Natural killer cell (primary cell): ENCODE results near the gene LRIG1. TPM values are rescaled to one million over a fixed set of nuclear protein-coding genes. Genes with fewer than 3 reads are reported as not detected.

Source experiments
- ATAC-seq, 3 donors: fragments of 150-1000 bp in 2 of 3; fragments of 200-7000 bp in 1 of 3; cut with Tn5 transposase; 1 replicate in 1 of 3; 2 replicates in 2 of 3; pipeline ENCODE4 v1.10.0; 2021; ENCODE audit warnings: mild to moderate bottlenecking in 2 of 3, moderate library complexity in 2 of 3
- DNase-seq, 2 donors: peaks; one replicate each; pipeline versions ENCODE4 v3.0.0 to v3.0.0-alpha.2; 2013 to 2021; ENCODE audit warnings: mixed read lengths in 1 of 2
- H3K27ac ChIP-seq: one replicate; pipeline ENCODE4 v1.5.1; 2013; ENCODE audit warnings: mild to moderate bottlenecking, low read length
- H3K27me3 ChIP-seq: one replicate; pipeline ENCODE4 v1.6.1; 2013; ENCODE audit warnings: low read length; ENCODE audit not compliant: control insufficient read depth, insufficient read depth
- H3K36me3 ChIP-seq: one replicate; pipeline ENCODE4 v1.6.1; 2013; ENCODE audit warnings: low read length; ENCODE audit not compliant: control insufficient read depth, insufficient read depth
- H3K4me1 ChIP-seq: one replicate; pipeline ENCODE4 v1.6.1; 2013; ENCODE audit warnings: low read length; ENCODE audit not compliant: control insufficient read depth, insufficient read depth
- H3K4me3 ChIP-seq: one replicate; pipeline ENCODE4 v1.5.1; 2013; ENCODE audit warnings: low read length
- H3K9me3 ChIP-seq: one replicate; pipeline ENCODE4 v1.6.1; 2013; ENCODE audit warnings: low read length; ENCODE audit not compliant: control insufficient read depth, insufficient read depth
- H3K27ac Mint-ChIP-seq, 2 donors: one replicate each; pipeline ENCODE4 v1.8.0; 2022; ENCODE audit warnings: mild to moderate bottlenecking in 2 of 2, mixed read lengths in 2 of 2, moderate library complexity in 1 of 2
- H3K27me3 Mint-ChIP-seq, 2 donors: one replicate each; pipeline ENCODE4 v1.8.0; 2022; ENCODE audit warnings: low read depth in 2 of 2, mixed read lengths in 2 of 2
- H3K36me3 Mint-ChIP-seq: one replicate; pipeline ENCODE4 v1.8.0; 2022; ENCODE audit warnings: mixed read lengths
- H3K4me1 Mint-ChIP-seq, 2 donors: one replicate each; pipeline ENCODE4 v1.8.0; 2022; ENCODE audit warnings: mixed read lengths in 2 of 2
- H3K4me3 Mint-ChIP-seq: one replicate; pipeline ENCODE4 v1.8.0; 2022; ENCODE audit warnings: mild to moderate bottlenecking, moderate library complexity, mixed read lengths
- H3K9me3 Mint-ChIP-seq, 2 donors: one replicate each; pipeline ENCODE4 v1.8.0; 2022; ENCODE audit warnings: mixed read lengths in 2 of 2
- WGBS: methylation state at CpG from one replicate; pipeline ENCODE4 v1.1.7; 2013; ENCODE audit warnings: missing lambda C conversion rate; ENCODE audit not compliant: insufficient coverage; 5-methylcytosine and 5-hydroxymethylcytosine counted together
- intact Hi-C: fragments of 100-400 bp; cut with micrococcal nuclease; formaldehyde crosslinking; loops from one replicate; pipeline ENCODE4 v1.14.2; 2022
- total RNA-seq, 4 donors: library from RNA; stranded (reverse); fragments of 120-200 nt in 1 of 4; gene quantifications; one replicate each; pipeline versions ENCODE4 v1.2.3 to v1.2.4, GENCODE V29; 2013 to 2022
- TF ChIP-seq, protein P1 (sequence below): fragments of 200-600 bp; IDR thresholded peaks from one replicate; pipeline ENCODE4 v1.8.0; 2022; ENCODE audit warnings: antibody characterized with exemption

Gene LRIG1
- total RNA-seq, 3 donors from 2014 or later (not counting 1 experiment from before 2014, with no cell fraction given): 5.5 to 10.6 (median 8.5) TPM

DNA sequence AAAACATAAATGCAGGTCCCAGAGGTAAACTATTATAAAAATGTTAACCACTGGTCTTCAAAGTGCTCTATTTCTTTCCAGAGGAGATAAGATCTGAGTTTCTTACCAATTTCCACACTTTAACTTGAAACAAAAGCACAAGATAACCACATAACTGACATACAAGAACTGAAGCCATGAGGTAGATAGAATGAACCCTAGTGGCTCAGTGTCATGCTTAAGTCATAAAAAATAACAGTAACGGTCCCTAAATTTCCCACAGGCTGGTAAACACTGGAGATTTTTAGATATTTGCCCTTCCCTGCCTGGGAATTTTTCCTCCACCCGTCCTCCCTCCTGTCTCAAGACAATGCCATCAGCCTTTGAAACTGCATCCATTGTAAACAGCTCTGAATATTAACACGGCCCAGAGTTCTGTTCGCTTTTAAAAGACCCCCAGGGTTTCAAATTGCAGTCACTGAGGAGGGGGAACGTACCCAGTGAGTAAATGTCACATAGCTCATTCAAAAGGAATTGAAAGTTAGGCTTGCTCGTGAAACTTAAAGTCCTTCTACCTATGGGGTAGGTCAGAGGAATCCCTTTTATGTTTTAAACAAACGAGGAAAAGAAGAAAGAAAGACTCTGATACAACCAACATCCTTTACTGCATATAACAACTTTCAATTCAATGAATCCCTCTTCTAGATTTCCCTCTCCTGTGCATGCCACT is 5.7 kb downstream of the LRIG1 start:
- Histone ChIP-seq H3K4me3 (no peak overlapping the region), H3K27ac (no peak overlapping the region), H3K27me3 (peaks cover 3% of the 10 kb centered on the region), H3K36me3 (no peaks in the 10 kb centered on the region), H3K4me1 (peaks cover 9% of the 10 kb centered on the region), H3K9me3 (no peaks in the 10 kb centered on the region)
- no peaks in the 10 kb centered on the region for H3K36me3 Mint-ChIP-seq
- intact Hi-C loops: no loop called here
- H3K27ac Mint-ChIP-seq: no peak overlapping the region
- TF ChIP-seq, protein P1, sequence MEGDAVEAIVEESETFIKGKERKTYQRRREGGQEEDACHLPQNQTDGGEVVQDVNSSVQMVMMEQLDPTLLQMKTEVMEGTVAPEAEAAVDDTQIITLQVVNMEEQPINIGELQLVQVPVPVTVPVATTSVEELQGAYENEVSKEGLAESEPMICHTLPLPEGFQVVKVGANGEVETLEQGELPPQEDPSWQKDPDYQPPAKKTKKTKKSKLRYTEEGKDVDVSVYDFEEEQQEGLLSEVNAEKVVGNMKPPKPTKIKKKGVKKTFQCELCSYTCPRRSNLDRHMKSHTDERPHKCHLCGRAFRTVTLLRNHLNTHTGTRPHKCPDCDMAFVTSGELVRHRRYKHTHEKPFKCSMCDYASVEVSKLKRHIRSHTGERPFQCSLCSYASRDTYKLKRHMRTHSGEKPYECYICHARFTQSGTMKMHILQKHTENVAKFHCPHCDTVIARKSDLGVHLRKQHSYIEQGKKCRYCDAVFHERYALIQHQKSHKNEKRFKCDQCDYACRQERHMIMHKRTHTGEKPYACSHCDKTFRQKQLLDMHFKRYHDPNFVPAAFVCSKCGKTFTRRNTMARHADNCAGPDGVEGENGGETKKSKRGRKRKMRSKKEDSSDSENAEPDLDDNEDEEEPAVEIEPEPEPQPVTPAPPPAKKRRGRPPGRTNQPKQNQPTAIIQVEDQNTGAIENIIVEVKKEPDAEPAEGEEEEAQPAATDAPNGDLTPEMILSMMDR: no peak
- 70% methylated on average over 7 of the region's 7 CpGs for WGBS
- no peak overlapping the region for H3K4me3 Mint-ChIP-seq
- H3K4me1 Mint-ChIP-seq: peaks cover 21 to 34% of the 10 kb centered on the region in 2 donors
- peaks cover 32 to 65% of the 10 kb centered on the region in 2 donors for H3K27me3 Mint-ChIP-seq
- DNase-seq (peak in 1 of 2 donors; percentile 29), ATAC-seq (no peak)
- H3K9me3 Mint-ChIP-seq: no peaks in the 10 kb centered on the region

DNA sequence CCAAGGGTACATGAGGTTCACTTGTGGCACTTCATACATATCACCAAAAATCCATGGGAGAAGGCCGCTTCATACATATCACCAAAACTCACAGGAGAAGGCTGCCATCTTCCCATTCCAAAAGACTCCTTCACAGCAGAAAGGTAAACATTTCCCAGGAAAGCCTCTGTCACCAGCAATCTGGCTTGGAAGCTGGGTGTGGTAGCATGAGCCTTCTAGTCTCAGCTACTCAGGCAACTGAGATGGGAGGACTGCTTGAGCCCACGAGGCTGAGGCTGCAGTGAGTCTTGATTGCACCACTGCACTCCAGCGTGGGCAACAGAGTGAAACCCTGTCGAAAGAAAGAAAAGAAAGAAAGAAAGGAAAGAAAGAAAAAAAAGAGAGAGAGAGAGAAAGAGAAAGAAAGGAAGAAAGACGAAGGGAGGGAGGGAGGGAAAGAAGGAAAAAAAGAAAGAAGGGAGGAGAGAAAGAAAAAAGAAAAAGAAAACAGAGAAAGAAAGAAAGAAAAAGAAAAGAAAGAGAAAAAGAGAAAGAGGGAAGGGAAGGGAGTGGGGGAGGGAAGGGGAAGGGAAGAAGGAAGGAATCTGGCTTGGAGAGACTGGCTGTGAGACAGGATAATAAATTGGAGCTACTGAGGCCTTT is 7.2 kb downstream of the LRIG1 start:
- intact Hi-C loops: no loop called here
- Mint-ChIP-seq H3K27me3 (peaks cover 27 to 55% of the 10 kb centered on the region in 2 donors), H3K9me3 (no peaks in the 10 kb centered on the region), H3K4me3 (no peak overlapping the region), H3K4me1 (peaks cover 7 to 19% of the 10 kb centered on the region in 2 donors), H3K27ac (no peak overlapping the region), H3K36me3 (no peaks in the 10 kb centered on the region)
- Histone ChIP-seq H3K4me1 (no peaks in the 10 kb centered on the region), H3K4me3 (no peak overlapping the region), H3K36me3 (no peaks in the 10 kb centered on the region), H3K9me3 (no peaks in the 10 kb centered on the region), H3K27me3 (no peaks in the 10 kb centered on the region), H3K27ac (no peak overlapping the region)
- 79% methylated on average over 5 of the region's 5 CpGs for WGBS
- ATAC-seq: no peak
- no peak for DNase-seq
- TF ChIP-seq, protein P1: peak; percentile 13

DNA sequence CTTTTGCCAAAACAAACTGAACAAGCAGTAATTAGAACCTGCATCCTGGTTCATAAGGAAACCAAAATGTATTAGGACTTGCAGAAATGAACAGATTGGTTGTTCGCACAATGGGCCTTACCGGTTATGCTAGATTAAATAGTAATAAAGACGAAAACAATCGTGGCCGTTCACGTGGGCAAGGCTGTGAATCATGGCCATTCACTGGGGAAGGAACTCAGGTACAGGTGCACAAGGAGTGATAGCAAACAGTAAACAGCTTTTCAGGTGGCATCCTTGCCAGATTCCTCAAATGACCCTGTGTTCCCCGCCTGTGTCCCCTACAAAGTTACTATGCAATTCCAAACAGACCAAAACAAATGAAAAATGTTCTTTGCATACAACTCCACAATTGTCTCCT is 8.2 kb downstream of the LRIG1 start:
- TF ChIP-seq, protein P1: no peak
- Mint-ChIP-seq H3K27ac (no peak overlapping the region), H3K9me3 (no peaks in the 10 kb centered on the region), H3K4me1 (peaks cover 7 to 17% of the 10 kb centered on the region in 2 donors), H3K4me3 (no peak overlapping the region), H3K36me3 (no peaks in the 10 kb centered on the region), H3K27me3 (peaks cover 27 to 54% of the 10 kb centered on the region in 2 donors)
- Histone ChIP-seq H3K27me3 (no peaks in the 10 kb centered on the region), H3K4me3 (no peak overlapping the region), H3K9me3 (no peaks in the 10 kb centered on the region), H3K27ac (no peak overlapping the region), H3K4me1 (peaks cover 5% of the 10 kb centered on the region), H3K36me3 (no peaks in the 10 kb centered on the region)
- DNase-seq: no peak
- 73% methylated on average over 7 of the region's 7 CpGs for WGBS
- intact Hi-C loops: no loop called here
- no peak for ATAC-seq
